Activated naive CD4-positive, alpha-beta T cell (primary cell): ENCODE data around the gene NTNG1.
"Not testable (repeated sequence)": the region's sequence is repeated elsewhere in the genome, so short reads cannot be mapped to it uniquely, and the experiment has no call there.

ENCODE experiments used
- DNase-seq, 4 experiments: peaks; one replicate each; lab custom pipeline; 2025; lab: John Stamatoyannopoulos, UW

Gene NTNG1

GRCh38 chr1:107198561-107198960 is 57.7 kb downstream of the NTNG1 start:
- no peak for DNase-seq

- DNase-seq = no peak
Measured at GRCh38 chr1:107200631-107201030, 59.8 kb downstream of the NTNG1 start.

GRCh38 chr1:107202007-107202406 is 61.2 kb downstream of the NTNG1 start:
- DNase-seq = no peak

- no peak for DNase-seq
Measured at GRCh38 chr1:107213225-107213624, 72.4 kb downstream of the NTNG1 start.

DNA sequence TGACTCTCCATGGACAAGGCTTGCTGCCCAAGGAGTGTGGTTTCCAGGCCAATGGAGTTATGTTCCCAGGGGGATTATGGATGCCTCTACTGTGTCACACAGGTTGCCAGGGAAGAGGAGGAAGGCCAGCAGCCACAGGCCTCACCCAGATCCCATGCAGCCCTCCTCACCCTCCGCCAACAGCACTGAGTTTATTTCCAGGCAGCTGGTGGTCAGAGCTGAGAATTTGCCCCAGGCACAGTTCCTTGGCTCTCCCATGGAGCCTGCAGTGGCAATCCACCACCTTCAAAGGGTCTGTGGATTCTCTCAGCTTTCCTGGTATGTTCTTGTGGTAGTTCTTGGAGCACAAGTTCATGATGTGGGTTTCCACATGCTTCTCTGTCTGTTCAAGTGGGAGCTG is 79.2 kb downstream of the NTNG1 start:
- no peak for DNase-seq

DNA sequence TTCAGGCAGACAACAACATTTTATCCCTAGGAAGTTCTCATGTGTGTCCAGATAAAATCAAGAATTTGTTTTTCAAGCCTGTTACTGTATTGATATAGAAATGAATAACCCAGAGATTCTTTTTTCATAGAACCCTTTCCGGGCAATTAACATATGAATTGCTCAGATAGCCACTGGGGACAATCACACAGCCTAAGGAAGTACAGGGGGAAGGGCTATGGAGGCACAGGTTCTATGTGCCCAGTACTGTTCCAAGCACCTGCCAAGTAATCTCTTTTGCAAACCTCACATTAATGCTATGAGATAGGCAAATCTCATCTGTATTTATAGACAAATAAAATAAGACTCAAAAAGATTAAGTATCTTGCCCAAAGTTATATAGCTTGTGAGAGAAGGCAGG is 84.9 kb downstream of the NTNG1 start:
- no peak for DNase-seq

- no peak for DNase-seq
Measured at GRCh38 chr1:107228704-107229371, 88.0 kb downstream of the NTNG1 start.

- no peak for DNase-seq
Measured at GRCh38 chr1:107229711-107230110, 88.9 kb downstream of the NTNG1 start.

DNA sequence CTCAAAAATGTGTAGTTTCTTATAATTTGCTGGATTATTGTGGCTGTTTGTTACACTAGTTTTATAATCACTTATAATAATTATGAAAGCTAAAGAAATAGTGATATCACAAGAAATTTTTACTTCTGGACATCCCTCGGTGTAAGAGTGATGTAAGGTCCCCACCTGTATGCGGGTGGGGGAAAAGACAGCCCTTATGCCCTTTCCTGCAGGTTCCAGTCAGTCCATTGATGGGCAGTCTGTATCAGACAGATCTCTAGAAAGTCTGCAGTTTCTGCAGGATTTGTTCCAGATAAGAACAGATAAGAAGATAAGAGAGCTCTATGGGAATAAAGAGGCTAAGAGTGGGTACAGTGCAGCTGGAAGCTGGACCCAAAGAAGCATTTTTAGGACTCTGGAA is 89.3 kb downstream of the NTNG1 start:
- DNase-seq = no peak

DNA sequence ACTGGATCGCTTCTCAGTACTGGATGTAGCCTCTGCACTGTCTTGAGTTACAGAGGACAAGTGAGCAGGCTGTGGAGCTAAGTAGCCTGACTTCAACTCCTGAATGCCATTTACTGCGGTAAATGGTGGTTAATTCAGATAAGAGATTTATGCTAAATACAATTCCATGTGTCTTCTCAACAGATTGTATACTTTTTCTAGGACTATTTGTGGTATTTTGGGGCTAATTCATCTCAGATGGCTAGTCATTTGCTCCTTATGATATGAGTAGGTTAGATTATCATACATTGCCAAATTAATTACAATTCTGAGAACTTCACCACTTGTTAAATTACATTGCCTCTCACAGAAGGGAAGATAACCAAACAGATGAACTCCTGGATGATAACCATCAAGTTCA is 90.5 kb downstream of the NTNG1 start:
- no peak for DNase-seq

GRCh38 chr1:107232426-107232825 is 91.6 kb downstream of the NTNG1 start:
- no peak for DNase-seq

DNA sequence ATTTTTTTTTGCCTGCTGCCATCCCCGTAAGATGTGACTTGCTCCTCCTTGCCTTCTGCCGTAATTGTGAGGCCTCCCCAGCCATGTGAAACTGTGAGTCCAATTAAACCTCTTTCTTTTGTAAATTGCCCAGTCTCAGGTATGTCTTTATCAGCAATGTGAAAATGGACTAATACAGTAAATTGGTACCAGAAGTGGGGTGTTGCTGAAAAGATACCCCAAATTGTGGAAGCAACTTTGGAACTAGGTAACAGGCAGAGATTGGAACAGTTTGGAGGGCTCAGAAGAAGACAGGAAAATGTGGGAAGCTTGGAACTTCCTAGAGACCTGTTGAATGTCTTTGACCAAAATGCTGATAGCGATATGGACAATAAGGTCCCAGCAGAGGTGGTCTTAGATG is 95.9 kb downstream of the NTNG1 start:
- not testable (repeated sequence) for DNase-seq

- DNase-seq = no peak
Measured at GRCh38 chr1:107243461-107243860, 102.6 kb downstream of the NTNG1 start.

DNA sequence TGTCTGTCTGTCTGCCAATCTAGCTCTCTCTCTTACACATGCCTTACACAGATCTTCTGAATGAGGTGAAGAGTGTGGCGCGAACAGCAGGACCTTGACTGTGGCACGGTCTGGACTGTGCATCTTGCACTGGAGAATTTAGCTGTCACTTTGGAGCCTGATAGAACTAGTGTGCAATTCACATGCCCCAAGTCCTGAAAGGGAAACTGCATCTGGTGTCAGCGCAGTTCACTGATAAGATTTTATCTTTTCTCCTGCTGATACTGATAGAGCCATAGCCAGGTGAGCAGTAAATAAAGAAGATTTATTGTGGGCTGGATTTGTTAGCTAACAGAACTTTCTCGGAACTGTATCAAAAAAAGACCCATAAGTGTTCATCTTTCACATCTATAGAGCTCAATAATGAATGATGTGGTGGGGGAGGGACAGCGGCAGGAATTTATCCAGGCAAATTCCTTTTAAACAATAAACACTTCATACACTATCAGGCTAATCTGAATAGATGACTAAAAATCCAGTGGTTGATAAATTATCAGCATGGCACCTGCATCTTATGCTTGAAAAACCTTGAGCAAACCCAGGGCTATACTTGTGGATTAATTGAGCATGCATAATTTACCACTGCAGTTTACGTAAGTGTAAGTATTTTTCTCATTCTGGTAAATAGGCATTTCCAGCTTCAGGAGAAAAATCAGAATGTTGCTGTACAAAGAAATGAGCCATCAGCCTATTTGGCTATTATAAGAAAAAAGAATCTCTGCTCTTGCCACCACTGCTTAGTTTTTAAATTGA is 104.1 kb downstream of the NTNG1 start:
- no peak for DNase-seq

- no peak for DNase-seq
Measured at GRCh38 chr1:107246775-107247345, 106.0 kb downstream of the NTNG1 start.

- no peak for DNase-seq
Measured at GRCh38 chr1:107247679-107248078, 106.8 kb downstream of the NTNG1 start.

DNA sequence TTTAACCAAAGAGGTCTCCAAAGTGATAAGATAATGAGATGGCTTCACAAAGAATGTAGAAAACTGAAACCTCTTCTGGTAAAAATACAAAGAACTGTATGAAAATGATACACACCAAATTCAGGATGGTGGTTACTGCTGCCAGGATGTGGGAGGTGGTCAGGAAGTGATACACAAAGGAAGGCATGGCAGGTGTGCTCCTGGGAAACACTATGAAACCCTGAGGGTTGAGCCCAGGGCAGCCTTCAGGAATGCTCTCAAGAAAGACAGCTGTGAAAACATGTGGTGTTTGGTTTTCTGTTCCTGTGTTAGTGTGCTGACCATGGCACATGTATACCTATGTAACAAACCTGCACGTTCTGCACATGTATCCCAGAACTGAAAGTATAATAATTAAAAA is 109.3 kb downstream of the NTNG1 start:
- DNase-seq = no peak

GRCh38 chr1:107251083-107251482 is 110.2 kb downstream of the NTNG1 start:
- DNase-seq = no peak

DNA sequence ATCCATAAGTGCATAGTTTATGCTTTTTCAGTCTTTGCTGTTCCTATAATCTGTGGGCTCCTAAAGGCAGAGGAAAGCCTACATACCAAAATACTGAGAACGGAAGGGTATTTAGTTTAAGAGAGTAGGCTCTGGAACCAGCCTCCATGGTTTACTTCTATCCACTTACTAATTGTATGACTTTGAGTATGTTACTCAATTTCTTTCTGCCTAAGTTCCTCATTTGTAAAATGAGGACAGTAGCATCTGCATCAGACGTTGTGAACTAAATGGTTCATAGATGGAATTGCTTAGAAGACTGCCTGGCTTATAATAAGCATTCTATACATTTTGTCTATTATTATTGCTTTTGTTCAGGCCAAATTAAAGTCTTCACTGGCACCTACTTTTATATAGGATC is 111.0 kb downstream of the NTNG1 start:
- DNase-seq = no peak

GRCh38 chr1:107252271-107252670 is 111.4 kb downstream of the NTNG1 start:
- DNase-seq = no peak

GRCh38 chr1:107254306-107254705 is 113.5 kb downstream of the NTNG1 start:
- no peak for DNase-seq

DNA sequence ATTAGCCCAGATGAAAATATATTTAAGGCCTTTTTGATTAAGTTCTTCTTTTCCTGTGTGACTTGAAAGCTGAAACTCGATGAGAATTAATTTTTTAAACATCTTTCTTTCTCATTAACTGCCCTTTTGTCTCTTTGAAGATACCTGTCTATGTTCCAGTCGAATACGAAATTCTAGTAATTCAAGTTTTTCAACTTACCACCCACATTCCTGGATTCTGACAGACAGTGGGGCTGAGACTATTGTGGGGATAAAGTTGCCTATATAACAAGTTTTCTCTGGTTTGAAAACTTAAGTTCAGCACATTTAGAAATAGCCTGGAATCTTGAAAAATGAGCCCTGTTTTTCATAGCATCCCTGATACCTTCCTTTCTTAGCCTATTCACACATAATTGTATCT is 114.6 kb downstream of the NTNG1 start:
- DNase-seq = no peak
